Subcutaneous abdominal adipose tissue (tissue), 5 donors: ENCODE results near the gene JOSD1.

ENCODE experiments used
- H3K27ac ChIP-seq: one replicate; pipeline ENCODE4 v1.7.0; 2013; ENCODE audit warnings: low read depth, mild to moderate bottlenecking, inconsistent platforms, low read length, moderate library complexity
- H3K27me3 ChIP-seq, 5 donors: one replicate each; pipeline ENCODE4 v1.7.0; 2013; ENCODE audit warnings: low read length in 5 of 5, inconsistent platforms in 1 of 5; ENCODE audit not compliant: control insufficient read depth in 5 of 5, insufficient read depth in 4 of 5
- H3K36me3 ChIP-seq, 5 donors: one replicate each; pipeline ENCODE4 v1.7.0; 2013; ENCODE audit warnings: low read length in 5 of 5; ENCODE audit not compliant: control insufficient read depth in 5 of 5, insufficient read depth in 5 of 5
- H3K4me1 ChIP-seq, 5 donors: one replicate each; pipeline ENCODE4 v1.7.0; 2013; ENCODE audit warnings: low read length in 5 of 5, mild to moderate bottlenecking in 3 of 5, moderate library complexity in 1 of 5; ENCODE audit not compliant: control insufficient read depth in 5 of 5, insufficient read depth in 5 of 5
- H3K4me3 ChIP-seq, 5 donors: one replicate each; pipeline ENCODE4 v1.7.0; 2013; ENCODE audit warnings: low read length in 5 of 5, low read depth in 1 of 5
- H3K9ac ChIP-seq, 5 donors: one replicate each; pipeline ENCODE4 v1.7.0; 2013; ENCODE audit warnings: low read length in 5 of 5, mild to moderate bottlenecking in 4 of 5, moderate library complexity in 3 of 5
- H3K9me3 ChIP-seq, 5 donors: one replicate each; pipeline ENCODE4 v1.7.0; 2013; ENCODE audit warnings: low read length in 5 of 5; ENCODE audit not compliant: control insufficient read depth in 5 of 5
- donor health status: healthy.
- donor health status: healthy.
- donor health status: healthy.
- donor health status: healthy.
- donor health status: healthy.

The JOSD1 gene

DNA sequence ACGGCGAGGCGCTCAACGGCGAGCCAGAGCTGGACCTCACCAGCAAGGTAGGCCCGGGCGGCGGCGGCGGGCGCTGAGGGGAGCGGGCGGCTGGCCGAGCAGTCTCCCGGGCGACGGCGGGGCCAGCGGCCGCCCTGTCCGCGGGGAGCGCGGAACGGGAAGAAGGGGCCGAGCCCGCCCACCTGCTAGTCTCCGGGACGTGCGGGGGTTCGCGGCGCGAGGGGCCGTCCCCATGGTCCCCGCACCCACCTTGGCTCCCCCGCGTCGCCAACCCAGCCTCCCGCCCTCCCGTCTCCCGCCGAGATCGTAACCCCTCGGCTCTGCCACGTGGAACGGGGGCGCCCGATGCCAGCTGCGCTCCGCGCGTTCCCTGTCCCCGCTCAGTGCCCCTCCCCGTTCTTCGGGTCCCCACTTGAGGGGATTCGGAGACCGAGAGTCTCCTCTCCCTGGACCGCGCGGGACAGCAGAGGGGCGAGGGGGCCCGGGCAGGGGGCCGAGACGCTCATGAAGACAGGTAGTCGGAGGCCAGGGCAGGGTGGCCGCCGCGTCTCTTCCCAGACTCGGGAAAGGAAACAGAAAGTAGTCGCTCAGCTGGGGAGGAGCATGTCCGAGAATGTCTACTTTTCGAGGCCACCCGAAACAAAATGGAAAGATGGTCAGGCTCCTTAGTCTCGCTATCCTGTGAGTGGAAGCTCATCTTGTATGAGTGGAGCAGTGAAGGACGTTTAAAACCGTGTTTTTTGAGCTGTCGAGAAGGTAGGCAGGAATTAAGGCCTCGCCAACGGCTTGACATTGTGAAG is 5.6 kb upstream of the JOSD1 start:
- no peaks in the 10 kb centered on the region for H3K9me3 ChIP-seq
- peaks cover 4 to 19% (median 6%) of the 10 kb centered on the region in 5 donors for H3K36me3 ChIP-seq
- H3K27me3 ChIP-seq = no peaks in the 10 kb centered on the region
- H3K4me3 ChIP-seq = peak overlapping the region; percentile 80 to 90 (median 89)
- H3K9ac ChIP-seq = peak overlapping the region; percentile 82 to 93 (median 89)
- peaks cover 0 to 53% (median 37%) of the 10 kb centered on the region in 5 donors for H3K4me1 ChIP-seq
- peak overlapping the region; percentile 87 for H3K27ac ChIP-seq

DNA sequence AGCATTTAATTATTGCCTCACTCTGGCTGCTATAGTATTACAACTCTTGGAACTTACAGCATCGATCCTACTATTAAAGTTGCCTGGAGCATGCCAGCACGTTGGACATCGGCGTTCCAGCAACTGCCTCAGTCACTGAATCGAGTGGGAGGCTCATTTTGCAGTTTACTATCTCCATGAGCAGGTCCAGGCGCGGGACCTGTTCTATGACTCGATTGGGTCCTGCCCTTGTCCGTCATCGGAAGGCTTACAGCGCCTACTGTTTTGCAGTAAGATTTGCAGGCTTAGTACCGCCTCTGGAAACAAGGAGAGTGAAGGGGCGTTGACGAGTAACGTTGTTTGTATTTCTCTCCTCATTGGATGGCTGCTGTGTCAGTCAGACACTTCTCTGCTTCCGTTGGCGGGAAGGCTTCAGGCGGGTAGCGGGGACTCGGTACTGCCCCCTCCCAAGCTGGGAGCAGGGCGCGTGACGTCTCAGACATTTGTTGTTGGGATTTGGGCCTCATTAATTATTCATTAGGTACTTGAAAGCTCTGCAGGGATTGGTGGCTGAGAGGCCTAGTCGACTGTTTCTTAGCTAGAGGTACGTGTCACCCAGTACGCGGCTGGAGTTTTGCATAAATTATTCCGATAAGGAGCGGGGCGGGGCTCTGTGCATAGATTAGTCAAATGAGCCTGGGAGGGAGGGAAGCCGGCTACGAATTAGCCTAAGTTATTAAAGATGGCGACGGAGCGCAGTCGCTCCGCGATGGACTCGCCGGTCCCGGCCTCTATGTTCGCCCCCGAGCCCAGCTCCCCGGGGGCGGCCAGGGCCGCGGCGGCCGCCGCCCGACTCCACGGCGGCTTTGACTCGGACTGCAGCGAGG is 4.7 kb upstream of the JOSD1 start, which contains the start of gene GTPBP1:
GTPBP1 (plus strand) TSS at position 710 of the 866 bp plus-strand sequence; CDS start at position 722, 12 bp downstream.
- Histone ChIP-seq H3K4me1 (peaks cover 0 to 55% (median 38%) of the 10 kb centered on the region in 5 donors), H3K9me3 (no peaks in the 10 kb centered on the region), H3K9ac (peak within 1 kb of the TSS; percentile 82 to 93 (median 89)), H3K4me3 (peak within 1 kb of the TSS; percentile 80 to 90 (median 89)), H3K36me3 (peaks cover 2 to 13% (median 4%) of the 10 kb centered on the region in 5 donors), H3K27me3 (no peaks in the 10 kb centered on the region), H3K27ac (peak within 1 kb of the TSS; percentile 87)

DNA sequence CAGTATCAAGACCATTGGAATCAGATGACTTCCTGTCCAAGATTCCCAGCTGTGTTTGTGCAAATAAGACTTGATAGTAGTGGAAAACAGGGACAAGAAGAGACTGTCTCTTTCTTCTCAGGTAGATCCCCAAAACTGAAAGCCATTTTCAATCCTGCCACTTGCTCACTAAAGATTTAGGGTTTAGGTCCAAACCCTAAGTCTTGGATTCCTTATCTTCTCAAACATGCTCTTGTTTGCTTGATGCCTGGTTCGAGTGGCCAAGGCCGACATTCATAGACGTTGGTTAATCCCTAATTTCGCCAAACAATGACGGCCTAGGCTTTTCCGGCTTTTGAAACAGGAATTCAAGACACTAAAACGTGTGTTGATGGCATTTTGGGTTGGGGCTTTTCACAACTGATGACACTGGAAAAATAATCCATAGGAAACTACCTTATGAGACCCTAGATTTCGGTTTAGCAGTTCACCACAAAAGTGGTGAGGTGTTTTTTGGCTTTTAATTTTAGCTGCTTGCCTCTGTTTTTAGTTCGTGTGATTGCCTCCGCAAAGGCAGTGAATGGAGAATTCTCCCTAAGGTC is 4.0 kb upstream of the JOSD1 start:
- Histone ChIP-seq H3K36me3 (peaks cover 0 to 6% (median 0%) of the 10 kb centered on the region in 5 donors), H3K9me3 (no peaks in the 10 kb centered on the region), H3K27ac (peak overlapping the region; percentile 69), H3K27me3 (no peaks in the 10 kb centered on the region), H3K4me1 (peaks cover under 1 to 57% (median 42%) of the 10 kb centered on the region in 5 donors), H3K4me3 (peak overlapping the region; percentile 44 to 72 (median 51)), H3K9ac (peak overlapping the region in 2 of 5 donors; percentile 38 to 46)

DNA sequence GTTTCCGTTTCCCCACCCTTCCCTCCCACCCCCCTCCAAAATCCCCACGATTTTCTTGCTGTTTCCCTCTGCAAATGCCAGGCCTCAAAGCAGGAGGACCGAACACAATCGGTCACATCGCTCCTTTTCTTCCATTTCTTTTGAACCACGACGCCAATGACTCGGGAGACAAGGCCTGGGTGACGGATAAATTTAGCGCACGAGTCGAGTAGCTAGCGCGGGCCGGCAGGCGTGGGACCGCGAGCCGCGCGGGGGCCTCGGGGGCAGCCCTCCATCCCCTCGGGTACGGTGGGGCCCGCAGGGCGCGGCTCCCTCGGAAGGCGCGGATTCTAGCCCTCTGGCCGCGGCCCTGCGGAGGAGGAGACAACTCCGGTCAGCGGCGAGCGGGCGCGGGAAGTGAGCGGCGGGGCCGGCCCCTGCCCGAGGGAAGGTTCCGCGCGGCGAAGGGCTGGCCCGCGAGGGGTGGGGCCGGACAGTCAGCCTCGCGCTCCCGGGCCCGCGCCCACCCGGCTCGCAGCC is 414 bp downstream of the JOSD1 start:
- Histone ChIP-seq H3K36me3 (no peaks in the 10 kb centered on the region), H3K9ac (peak overlapping the region; percentile 74 to 91 (median 87)), H3K4me3 (peak overlapping the region; percentile 74 to 87 (median 80)), H3K27ac (peak overlapping the region; percentile 88), H3K4me1 (peaks cover 10 to 63% (median 52%) of the 10 kb centered on the region in 5 donors), H3K27me3 (no peaks in the 10 kb centered on the region), H3K9me3 (no peaks in the 10 kb centered on the region)

DNA sequence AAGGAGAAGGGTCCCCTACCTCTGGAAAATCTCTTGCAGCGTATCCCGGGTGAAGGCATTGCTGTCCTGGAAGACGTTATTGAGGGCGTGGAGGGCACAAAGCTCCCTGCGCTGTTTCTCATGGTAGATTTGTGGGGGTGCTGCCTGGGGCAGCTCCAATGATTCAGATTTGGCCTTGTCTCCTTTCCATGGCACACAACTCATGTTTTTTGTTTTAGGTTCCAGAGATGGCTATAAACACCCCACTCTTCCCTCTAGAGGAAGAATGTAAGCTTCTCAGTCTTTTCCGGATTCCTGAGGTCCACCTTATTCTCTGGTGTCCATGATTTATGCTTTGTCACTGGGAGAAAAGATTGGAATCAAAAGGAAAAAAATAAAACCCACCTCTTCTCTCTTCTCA is 959 bp downstream of the JOSD1 start:
- Histone ChIP-seq H3K4me1 (peaks cover 10 to 62% (median 48%) of the 10 kb centered on the region in 5 donors), H3K4me3 (peak overlapping the region; percentile 74 to 87 (median 80)), H3K9ac (peak overlapping the region; percentile 74 to 91 (median 87)), H3K27ac (peak overlapping the region; percentile 88), H3K9me3 (no peaks in the 10 kb centered on the region), H3K36me3 (no peaks in the 10 kb centered on the region), H3K27me3 (no peaks in the 10 kb centered on the region)

DNA sequence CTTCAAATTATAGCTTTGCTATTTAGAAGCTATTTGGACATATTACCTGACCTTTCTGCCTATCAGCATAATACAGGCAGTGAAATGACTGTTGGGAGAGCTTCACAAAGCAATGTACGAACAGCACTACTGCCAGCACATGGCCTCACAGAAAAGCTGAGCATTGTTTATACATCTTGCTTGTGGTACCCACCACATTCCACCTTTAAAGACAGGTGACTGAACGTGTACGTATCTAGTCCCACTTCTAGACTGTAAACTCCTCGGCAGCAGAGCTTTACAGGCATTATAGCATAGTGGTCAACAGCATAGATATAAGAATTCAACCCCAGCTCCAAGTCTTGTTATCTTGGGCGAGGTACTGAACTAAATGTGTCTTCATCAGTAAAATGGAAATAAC is 1.6 kb downstream of the JOSD1 start:
- peak overlapping the region; percentile 88 for H3K27ac ChIP-seq
- no peaks in the 10 kb centered on the region for H3K27me3 ChIP-seq
- peaks cover 0 to 3% (median 0%) of the 10 kb centered on the region in 5 donors for H3K36me3 ChIP-seq
- H3K4me1 ChIP-seq = peaks cover 10 to 59% (median 46%) of the 10 kb centered on the region in 5 donors
- H3K9ac ChIP-seq = peak overlapping the region; percentile 35 to 91 (median 86)
- H3K4me3 ChIP-seq = peak overlapping the region; percentile 74 to 87 (median 80)
- H3K9me3 ChIP-seq = no peaks in the 10 kb centered on the region

DNA sequence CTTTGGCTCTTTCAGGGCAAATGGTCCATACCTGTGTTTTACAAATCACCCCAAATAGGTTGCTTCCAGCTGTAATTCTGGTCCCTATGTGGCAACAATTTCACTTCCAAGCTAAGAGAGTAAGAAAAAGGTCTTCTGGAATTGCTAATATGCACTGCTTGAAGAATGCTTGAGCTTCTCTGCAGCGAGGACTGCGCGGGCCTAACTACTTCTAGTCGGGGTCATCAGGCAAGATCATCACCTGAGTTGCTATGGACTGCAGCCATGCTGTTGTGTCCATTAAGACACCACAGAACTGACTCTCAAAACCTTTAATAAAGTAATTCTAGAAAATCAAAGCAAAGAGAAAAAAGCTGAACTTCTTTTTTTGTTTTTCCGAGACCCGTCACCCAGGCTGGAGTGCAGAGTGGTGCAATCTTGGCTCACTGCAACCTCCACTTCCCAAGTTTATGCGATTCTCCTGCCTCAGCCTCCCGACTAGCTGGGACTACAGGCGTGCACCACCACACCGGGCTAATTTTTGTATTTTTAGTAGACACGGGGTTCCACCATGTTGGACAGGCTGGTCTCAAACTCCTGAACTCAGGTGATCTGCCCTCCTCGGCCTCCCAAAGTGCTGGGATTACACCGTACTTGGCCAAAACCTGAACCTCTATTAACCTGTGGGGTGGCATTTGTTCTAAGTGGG is 2.2 kb downstream of the JOSD1 start:
- H3K27me3 ChIP-seq = no peaks in the 10 kb centered on the region
- H3K4me3 ChIP-seq = peak overlapping the region in 4 of 5 donors; percentile 74 to 87 (median 80)
- H3K9ac ChIP-seq = peak overlapping the region in 3 of 5 donors; percentile 35 to 86 (median 74)
- peaks cover 10 to 61% (median 50%) of the 10 kb centered on the region in 5 donors for H3K4me1 ChIP-seq
- H3K36me3 ChIP-seq = peaks cover 0 to 6% (median 0%) of the 10 kb centered on the region in 5 donors
- no peaks in the 10 kb centered on the region for H3K9me3 ChIP-seq
- peak overlapping the region; percentile 88 for H3K27ac ChIP-seq

DNA sequence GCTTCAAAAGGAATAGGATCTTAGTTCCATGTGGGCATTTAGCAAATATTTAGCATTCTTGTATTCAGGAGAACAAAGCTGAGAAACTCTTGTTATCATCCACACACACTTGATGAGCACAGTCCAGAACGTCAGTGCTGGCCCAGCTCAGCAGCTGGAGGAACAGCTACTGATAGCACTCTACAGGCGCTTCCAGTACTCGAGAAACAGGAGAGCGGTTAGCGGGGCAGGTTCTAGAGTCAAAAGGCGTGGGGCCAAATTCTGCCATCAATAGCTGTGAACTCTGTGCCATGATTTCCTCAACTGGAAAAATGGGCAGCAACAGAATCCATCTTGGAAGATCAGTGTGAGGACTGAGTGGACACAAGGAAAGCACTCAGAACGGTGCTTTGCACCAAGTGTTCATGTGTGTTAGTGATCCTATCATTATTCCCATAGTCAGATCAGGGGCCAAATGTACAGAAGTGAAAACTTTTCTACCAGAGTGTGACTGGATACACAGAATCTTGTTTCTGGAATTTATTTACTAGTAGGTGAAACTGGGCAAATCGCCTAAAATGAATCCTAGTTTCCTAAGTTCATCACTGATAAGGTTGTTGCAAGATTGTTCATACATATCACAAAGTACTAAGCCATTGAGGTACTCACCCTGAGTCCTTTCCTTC is 3.2 kb downstream of the JOSD1 start:
- H3K4me1 ChIP-seq = peaks cover 10 to 61% (median 50%) of the 10 kb centered on the region in 5 donors
- no peak overlapping the region for H3K9ac ChIP-seq
- peak overlapping the region in 1 of 5 donors; percentile 8 for H3K4me3 ChIP-seq
- peaks cover 0 to 6% (median 0%) of the 10 kb centered on the region in 5 donors for H3K36me3 ChIP-seq
- H3K27ac ChIP-seq = peak overlapping the region; percentile 70
- H3K9me3 ChIP-seq = no peaks in the 10 kb centered on the region
- H3K27me3 ChIP-seq = no peaks in the 10 kb centered on the region
